ENCODE data around the gene CHD6.

- TF ChIP-seq CTCF (IDR thresholded peaks at IDR 0.05) (no peak), POLR2A (IDR thresholded peaks at IDR 0.05) (no peak)
Measured at GRCh38 chr20:41470362-41471095, 147.6 kb downstream of the CHD6 start.

All from testis (tissue), 2 donors.